HG02571 (cell line): Measurements from ENCODE around the gene SPATA21.
"Not testable (repeated sequence)": the region's sequence is repeated elsewhere in the genome, so short reads cannot be mapped to it uniquely, and the experiment has no call there.

Experiments
- ATAC-seq: cut with Tn5 transposase; IDR thresholded peaks from one replicate; pipeline ENCODE4 v1.9.1; 2021; ENCODE audit warnings: mild to moderate bottlenecking, moderate library complexity; ENCODE audit not compliant: unreplicated experiment

The SPATA21 gene, protein sequence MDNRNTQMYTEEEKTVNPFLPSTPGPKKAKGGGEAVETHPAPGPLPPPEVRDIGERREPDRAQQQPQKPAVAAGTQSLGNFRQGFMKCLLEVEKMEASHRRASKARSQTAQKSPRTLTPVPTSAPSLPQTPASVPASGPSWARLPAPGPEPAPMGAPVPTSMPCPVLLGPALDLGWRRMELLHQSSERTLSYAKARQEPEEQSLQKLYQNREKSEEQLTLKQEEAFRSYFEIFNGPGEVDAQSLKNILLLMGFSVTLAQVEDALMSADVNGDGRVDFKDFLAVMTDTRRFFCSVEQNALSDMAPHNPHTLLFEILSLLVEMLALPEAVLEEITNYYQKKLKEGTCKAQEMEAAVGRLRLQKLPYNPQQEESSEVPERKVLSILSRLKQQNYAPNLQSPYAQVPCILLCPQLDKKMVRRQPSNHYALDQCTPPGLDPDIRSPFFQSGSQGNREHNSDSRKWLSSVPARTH

DNA sequence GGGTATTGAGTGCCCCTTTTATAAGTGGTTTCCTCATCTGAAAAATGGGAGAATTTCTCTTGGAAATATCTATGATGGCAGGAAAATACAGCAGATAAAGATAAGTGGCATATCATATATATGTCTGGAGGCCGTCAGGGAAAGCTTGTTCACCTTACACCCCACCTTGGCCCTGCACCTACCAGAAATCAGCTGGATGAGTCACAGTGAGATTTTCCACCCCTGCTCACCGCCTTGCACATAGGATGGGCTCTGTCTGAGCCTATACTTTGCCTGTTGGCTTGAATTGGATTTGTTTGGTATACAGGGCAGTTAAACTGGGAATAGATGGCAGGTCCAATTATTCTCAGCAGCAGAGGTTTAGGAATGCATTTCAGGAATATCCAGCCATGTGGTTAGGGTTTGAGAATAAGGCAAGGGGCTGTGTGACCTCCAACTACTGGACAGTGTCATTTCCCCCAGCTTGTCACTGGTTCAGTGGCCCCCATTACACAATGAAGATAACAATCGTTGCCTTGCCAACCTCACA, at the start of gene SPATA21:
Gene SPATA21, minus strand, starts transcription at position 479 of the 529 bp plus-strand sequence. CDS start 6,053 bp downstream, outside the sequence.
- ATAC-seq = no peak

DNA sequence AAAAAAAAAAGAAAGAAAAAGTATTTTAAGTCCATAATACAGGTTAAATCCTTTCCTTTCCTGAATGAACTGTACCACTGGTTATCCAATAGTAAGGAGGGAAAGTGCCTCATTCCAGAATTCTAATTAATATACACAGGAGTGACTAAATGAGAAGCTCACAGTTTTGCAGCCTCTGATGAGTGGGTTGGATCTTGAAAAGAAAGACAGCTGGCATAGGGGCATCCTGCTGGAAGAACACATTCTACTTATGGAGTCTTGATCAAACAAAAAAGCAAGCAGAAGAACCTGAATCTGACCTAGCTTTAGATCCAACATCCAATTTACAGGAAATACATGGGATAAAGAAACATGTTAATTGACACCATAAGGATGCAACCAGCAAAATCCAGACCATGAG, 49.8 kb upstream of the SPATA21 start:
- not testable (repeated sequence) for ATAC-seq

DNA sequence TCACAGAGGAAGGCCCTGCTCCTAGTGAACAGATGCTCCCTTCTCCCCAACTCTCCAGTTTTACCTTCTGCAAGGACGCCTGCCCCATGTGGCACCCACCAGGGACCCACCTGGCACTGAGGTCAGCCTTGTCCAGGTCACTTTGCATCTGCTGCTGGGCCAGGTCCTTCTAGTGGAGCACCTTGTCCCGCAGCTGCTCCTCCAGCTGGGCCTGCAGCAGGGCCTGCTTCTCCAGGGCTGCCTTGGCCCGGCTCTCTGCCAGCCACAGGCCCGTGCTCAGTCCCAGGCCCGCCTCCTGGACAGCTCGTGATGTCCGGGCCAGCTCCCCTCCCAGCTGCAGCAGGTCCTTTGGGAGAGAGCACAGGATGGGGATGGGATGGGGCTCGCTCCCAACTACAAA, 49.1 kb upstream of the SPATA21 start:
- not testable (repeated sequence) for ATAC-seq

DNA sequence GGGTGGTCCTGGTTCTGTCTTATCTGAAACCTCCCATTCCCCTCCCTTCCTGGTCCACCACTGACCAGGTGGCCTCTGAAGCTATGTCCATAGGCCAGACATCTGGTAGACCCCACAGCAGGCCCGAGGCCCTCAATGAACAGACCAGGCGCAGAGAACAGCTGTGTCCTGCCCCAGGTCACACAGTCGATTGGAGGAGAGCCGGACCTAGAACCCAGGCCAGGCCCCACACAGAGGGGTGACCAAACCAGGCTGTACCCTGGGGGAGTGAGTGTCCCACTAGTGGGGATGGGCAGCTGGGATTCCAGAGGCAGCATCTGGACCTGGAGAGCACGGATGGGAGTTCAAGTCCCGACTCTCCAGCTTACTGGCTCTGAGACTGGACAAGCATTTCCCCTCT, 47.7 kb upstream of the SPATA21 start:
- no peak for ATAC-seq

DNA sequence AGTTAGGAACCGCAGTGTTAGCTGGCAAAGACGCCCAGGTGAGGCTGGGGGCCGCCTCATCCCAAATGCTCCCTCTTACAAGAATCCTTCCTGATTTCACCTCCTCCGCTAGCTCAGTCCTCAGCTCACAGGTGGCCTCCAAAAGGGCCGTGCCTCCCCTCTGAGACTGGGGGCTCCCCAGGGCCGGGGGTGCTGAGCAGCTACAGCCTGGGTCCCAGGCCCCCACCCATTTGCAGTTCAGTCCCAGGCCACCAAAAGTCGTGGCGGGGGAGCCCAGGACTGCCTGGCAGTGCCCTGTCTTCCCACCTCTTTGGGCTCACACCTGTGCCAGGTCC, 47.2 kb upstream of the SPATA21 start:
- ATAC-seq = no peak

DNA sequence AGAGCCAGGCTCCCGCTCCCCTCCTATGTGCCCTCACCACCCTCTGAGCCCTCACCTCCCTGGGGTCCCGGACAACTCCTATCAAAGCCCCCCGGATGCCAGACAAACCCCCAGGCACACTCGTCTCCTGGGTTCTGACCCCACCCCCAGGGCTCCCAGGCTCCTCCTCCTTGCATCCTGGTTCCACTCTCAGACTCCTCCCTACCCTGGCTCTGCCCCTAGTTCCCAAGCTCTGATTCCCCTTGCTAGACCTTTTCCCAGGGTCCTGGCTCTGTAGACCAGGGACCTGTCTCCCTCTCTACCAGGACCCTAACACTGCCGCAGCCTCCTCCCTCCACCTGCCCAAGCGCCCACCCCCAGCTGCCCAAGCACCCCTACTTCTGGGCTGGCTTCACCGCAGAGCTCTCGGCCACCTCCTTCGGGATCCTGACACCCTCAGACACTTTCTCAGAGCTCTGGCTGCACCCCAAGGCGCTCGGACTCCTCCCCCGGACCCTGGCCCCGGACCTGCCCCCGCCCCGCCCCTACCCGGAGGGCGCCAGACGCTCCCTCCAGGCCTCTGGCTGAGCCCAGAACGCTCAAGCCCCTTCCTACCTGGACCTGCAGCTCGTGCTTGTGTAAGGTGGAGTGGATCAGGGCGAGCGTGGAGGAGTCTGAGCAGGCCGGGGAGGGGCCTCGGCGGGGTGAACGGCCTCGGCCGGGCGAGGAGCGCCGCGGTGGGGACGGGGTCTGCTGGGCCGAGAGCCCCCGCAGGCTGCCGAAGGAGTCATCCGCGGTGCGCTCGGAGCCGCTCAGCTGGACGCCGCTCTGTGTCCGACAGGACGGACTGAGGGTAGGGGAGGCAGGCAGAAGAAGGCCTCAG, 46.6 kb upstream of the SPATA21 start:
- not testable (repeated sequence) for ATAC-seq

DNA sequence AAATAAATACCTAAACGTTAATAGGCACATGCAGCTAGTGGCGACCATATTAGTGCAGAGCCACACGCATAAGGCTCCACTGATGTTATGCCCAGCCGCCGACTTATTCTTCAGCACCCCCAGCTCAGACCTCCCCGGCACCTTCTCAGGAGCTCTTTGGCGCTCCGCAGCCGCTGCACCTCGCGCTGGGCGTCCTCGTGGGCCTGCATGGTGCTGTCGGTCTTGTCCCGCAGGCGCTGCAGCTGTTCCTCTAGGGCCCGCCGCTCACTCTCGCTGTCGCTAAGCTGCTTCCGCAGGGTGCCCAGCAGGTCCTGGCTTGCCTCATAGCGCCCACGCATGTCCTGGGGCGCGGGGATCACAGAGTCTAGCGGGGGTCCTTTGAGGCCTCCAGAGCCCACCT, 45.9 kb upstream of the SPATA21 start:
- ATAC-seq = not testable (repeated sequence)

DNA sequence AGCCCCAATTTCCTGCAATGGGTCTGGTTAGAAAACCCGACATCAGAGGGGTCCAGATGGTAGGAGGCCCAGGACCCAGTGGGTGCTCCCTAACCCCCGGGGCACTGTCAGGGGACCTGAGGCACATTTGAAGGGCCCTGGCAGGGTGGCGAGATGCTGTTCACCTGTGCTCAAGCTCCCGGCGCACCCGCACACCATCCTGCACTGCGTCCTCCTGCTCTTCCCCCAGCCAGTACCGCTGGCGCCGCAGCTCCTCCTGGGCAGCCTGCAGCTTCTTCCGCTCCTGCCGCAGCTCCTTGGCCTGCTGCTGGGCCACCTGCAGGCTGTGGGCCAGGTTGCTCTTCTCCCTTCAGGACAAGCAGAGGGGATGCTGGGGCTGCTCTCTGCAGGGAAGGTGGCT, 40.9 kb upstream of the SPATA21 start:
- ATAC-seq = no peak

DNA sequence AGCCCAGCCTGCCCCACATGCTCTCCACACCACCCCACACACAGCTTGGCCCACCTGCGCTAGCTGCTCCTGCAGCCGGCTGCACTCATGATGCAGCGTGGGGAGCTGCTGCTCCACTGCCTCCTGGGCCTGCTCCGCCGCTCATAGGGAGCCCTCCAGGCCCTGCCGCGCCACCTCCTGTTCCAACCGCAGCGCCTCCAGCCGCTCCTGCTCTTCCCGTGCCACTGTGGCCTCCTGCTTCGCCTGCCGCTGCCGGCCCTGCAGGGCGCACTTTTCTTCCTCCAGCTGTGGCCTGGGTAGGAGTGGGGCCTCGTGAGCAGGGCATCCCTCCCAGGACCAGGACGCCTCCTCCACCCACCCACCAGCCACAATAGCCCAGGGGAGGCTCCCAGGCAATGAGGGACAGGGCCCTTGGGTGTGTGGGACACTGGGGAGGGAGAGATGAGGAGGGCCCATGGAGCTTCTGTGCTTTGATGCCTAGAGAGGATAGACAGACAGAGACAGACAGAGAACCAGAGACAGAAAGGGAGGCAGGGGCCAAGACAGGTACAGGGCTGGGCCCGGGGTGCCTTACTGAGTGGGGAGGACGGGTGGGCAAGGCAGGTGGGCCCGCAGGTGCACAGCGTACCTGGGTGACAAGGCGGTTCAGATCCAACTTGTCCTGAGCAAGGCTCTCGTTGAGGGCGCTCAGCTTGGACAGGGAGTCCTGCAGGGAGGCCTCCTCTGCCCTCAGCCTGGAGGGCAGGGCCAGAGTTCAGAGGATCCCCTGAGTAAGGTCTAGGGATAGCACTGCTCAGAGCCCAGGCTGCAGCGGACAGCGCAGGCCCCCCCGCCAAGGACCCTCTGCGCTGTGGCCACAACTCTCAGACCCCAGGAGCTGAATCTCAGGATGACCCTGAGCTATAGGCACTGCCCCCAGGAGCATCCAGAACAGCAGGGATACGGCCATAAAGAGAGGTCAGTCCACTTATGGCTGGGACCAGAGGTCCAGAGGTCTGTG, 38.8 kb upstream of the SPATA21 start:
- ATAC-seq = not testable (repeated sequence)

DNA sequence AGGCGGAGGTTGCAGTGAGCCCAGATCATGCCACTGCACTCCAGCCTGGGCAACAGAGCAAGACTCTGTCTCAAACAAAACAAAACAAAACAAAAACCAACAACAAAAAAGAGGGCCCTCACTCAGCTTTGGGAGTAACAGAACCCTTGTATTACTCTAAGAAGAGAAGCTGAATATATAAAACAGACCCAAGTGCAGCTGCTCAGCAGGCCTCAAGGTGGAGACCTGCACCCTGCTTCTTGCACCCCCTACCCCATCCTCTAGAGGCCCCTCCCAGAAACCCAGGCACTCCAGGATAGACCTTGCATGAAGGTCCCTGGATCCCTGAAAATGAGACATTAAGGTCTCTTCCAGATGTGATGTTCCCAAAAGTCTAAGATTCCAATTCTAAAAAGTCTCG, 37.7 kb upstream of the SPATA21 start:
- ATAC-seq = not testable (repeated sequence)

DNA sequence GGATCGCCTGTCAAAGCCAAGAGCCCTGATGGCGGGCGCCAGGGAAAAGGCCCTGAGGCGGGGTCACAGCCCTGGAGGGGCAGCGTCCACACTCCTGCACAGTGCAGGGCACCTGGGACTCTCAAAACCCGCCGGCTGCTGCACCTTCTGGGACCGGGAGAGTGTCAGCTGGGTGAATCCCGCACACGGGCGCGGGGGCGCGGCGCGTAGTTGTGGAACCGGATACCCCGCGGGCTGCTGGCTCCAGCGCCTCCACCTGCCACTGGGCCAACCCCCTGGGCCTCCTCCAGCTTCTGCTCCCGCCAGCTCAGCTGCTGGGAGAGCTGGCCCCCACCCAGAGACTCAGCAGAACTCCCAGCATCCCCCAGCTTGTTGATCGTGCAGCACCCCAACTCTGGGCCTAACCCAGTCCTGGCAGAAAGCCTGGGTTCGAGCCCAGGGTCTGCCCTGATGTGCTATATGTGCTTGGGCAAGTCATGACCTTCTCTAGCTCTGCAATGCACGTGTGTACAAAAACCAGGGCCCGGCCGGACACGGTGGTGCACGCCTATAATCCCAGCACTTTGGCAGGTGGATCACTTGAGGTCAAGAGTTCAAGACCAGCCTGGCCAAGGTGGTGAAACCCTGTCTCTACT, 37.1 kb upstream of the SPATA21 start:
- ATAC-seq = no peak

DNA sequence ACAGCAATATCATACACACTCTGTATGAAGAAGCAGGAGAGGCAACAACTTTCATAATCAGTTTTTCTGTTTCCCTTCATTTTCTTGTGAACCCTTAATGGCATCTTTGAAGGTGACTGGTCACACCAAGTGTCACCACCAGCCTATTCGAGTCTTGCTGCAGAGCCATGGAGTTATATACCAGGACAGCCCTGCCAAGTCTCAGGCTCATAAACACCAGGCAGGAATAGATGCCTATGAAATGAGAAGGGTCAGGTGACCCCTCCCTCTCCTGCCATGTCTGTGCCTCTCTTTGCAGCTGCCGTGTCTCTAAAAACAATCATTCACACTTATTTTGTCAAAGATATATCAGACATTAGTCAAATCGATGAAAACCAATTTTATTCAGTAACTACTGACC, 31.3 kb upstream of the SPATA21 start:
- no peak for ATAC-seq

DNA sequence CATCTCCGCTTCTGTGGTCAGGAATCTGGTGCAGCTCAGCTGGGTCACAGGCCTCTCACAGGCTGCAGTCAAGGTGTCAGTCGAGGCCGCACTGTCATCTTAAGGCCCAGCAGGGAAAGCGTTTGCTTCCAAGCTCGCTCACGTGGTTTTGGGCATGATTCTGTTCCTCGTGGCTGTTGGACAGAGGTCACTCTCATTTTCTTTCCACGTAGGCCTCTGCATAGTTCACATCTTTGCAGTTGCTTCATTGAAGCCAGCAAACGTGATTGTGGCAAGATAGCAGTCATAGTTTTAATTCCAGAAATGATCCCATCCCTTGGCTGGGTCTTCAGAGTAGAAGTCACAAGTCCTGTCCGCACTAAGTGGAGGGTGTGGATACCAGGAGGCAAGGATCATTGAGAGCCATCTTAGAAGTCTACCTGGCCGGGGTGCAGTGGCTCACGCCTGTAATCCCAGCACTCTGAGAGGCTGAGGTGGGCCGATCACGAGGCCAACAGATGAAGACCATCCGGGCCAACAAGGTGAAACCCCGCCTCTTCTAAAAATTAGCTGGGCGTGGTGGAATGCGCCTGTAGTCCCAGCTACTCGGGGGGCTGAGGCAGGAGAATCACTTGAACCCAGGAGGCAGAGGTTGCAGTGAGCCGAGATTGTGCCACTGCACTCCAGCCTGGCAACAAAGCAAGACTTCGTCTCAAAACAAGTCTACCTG, 27.8 kb upstream of the SPATA21 start:
- ATAC-seq = no peak

DNA sequence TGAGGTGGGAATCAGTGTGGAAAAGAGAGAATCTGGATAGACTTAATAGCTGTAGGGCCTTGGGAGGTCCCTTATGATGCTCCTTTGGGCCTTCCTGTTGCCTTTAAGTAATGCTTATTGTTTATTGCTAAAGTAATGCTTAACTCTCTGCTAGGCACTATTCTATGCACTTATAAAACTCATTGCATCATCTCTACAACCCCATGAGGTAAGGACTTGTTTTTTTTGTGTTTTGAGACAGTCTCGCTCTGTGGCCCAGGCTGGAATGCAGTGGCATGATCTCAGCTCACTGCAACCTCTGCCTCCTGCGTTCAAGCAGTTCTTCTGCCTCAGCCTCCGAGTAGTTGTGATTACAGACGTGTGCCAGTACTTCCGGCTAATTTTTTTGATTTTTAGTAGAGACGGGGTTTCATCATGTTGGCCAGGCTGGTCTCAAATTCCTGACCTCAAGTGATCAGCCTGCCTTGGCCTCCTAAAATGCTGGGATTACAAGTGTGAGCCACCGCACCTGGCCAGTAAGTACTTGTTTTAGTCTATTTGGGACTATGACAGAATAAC, 25.6 kb upstream of the SPATA21 start:
- no peak for ATAC-seq

DNA sequence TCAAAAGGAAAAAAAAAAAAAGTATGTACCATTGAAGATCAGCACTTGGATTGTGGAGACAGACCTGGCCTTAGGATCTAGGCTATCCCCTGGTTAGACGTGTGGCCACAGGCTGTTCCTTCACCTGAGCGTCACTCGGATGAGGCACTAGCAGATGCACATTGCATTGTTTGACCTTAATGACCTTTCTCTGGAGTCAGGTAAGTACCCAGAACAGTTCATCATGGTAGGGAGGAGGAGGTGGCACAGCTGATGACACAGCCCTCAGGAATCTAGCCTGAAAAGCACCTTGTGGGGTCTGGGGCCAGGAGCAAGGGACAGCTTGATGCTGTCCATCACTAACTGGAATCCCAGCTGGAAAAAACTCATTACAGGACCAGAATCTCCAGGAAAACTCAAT, 24.5 kb upstream of the SPATA21 start:
- ATAC-seq = no peak

DNA sequence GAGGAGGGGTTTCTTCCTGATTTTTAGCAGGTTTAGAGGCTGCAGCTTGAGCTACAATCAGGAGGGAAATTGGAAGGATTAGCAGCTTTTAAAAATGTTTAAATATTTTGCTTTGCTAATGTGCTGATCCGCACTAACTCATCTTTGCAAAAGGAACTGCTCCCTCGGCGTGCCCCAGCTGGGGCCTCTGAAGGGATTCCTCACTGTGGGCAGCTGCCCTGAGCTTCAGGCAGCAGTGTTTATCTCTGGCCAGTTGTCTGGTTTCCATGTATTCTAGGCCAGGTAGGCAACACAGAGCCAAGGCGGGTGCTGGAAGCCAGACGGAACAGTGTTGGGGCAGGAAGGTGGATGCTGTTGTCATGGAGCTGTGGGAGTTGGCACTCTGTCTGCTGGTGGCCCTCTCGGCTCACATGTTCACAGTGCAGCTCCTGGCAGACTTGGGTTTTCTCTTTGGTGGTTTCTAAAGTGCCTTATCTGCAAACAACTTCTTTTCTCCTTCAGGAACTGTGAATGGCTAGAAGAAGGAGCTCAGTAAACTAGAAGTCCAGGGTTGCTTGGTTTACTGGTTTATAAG, 22.2 kb upstream of the SPATA21 start:
- ATAC-seq = no peak

DNA sequence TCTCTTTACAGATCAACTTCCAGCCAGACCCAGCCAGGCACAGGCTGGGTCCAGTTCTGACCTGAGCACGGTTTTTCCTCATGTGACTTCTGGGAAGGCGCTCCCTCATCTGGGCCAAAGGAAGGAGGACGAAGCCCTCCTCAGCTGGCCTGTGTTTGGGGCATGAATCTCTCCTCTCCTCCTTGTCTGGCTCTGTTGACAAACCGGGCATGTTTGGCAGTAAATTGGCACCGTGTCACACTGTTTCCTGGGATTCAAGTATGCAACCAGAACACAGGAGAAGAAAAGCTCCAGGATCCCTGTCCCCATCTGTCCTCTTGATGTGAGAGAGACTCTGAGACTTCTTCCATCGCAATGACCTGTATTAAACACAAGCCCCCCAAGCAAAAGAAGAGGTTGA, 21.6 kb upstream of the SPATA21 start:
- ATAC-seq = no peak

DNA sequence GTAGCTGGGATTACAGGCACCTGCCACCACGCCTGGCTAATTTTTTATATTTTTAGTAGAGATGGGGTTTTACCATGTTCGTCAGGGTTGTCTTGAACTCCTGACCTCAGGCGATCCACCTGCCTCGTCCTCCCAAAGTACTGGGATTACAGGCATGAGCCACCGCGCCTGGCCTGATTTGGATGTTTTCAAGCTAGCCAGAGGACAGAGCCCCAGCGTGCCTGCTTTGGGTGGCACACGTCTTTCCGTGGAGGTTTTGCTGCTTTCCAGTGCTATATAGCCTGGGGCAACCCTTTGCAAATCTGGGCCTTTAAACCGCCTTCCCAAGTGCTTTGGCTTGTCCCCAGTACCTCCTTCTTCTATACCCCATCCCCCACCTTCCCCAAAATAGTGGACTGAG, 18.9 kb upstream of the SPATA21 start:
- ATAC-seq = not testable (repeated sequence)

DNA sequence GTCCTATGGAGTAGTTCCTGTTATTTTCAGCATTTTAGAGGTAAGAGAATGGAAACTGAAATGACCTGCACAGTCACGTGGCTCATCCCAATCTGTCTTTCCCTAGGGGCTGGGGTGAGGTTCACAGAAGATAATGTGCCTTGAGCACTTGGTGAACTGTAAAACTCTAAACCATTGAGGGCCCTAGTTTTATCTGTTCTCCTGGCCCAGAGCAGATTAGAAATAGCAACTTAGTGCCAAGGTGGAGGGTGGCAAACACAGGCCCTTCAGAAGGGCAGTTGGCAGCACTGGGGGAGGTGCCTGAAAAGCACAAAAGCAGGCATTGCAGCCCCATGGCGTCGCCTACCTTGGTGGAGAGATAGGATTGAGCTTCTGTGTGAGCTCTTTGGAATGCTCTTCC, 17.7 kb upstream of the SPATA21 start:
- not testable (repeated sequence) for ATAC-seq
